Panc1 (cell line): Measurements from ENCODE around the gene FGGY. TPM values are rescaled to one million over a fixed set of nuclear protein-coding genes. Genes with fewer than 3 reads are reported as not detected.

Experiments
- ATAC-seq: fragments of 200-7000 bp; cut with Tn5 transposase; 2 replicates; pipeline ENCODE4 v1.9.1; 2020; ENCODE audit warnings: mild to moderate bottlenecking, moderate library complexity
- BruUV-seq: library from RNA; stranded (reverse); fragments of 400-500 nt; replicated peaks from 2 replicates; lab custom pipeline; 2021; lab: Mats Ljungman, UMichigan
- CTCF ChIA-PET: fragments of 300-600 bp; sonication (Branson Sonifier 250); formaldehyde crosslinking; loops from one replicate; lab custom pipeline; 2022; ENCODE audit warnings: antibody characterized with exemption; lab: Charles Lee
- POLR2A ChIA-PET: fragments of 300-600 bp; sonication (Branson Sonifier 250); formaldehyde crosslinking; loops from one replicate; lab custom pipeline; 2022; ENCODE audit warnings: antibody characterized with exemption; lab: Charles Lee
- DNase-seq: peaks from one replicate; pipeline ENCODE4 v3.0.0-alpha.2; 2010; ENCODE audit warnings: low read depth, low spot score
- H3K27ac ChIP-seq: 2 replicates; pipeline ENCODE4 v1.5.1; 2011; ENCODE audit warnings: mild to moderate bottlenecking, low read length, inconsistent platforms
- H3K27me3 ChIP-seq: fragments of 200-500 bp; sonication (Bioruptor generic); 2 replicates; pipeline ENCODE4 v1.6.0; 2014; ENCODE audit warnings: low read length, inconsistent platforms; ENCODE audit not compliant: control insufficient read depth, insufficient read depth
- H3K36me3 ChIP-seq: fragments of 200-500 bp; sonication (Bioruptor generic); 2 replicates; pipeline ENCODE4 v1.5.1; 2014; ENCODE audit warnings: inconsistent platforms, mild to moderate bottlenecking, low read length, moderate library complexity; ENCODE audit not compliant: control insufficient read depth, insufficient read depth
- H3K4me1 ChIP-seq: 2 replicates; pipeline ENCODE4 v1.5.1; 2011; ENCODE audit warnings: inconsistent platforms, mild to moderate bottlenecking, low read length, moderate library complexity; ENCODE audit not compliant: control insufficient read depth, insufficient read depth
- H3K4me3 ChIP-seq, 2 experiments: 2 replicates each; pipeline ENCODE4 v1.5.1; 2011 to 2012; ENCODE audit warnings: low read depth in 2 of 2, low read length in 2 of 2, mild to moderate bottlenecking in 2 of 2, inconsistent platforms in 1 of 2, moderate library complexity in 1 of 2
- H3K9me3 ChIP-seq: fragments of 200-500 bp; sonication (Bioruptor generic); 2 replicates; pipeline ENCODE4 v1.5.1; 2014; ENCODE audit warnings: low read depth, mild to moderate bottlenecking, inconsistent platforms, low read length, moderate library complexity; ENCODE audit not compliant: control insufficient read depth, insufficient read depth
- CTCF ChIP-seq: fragments of 450-650 bp; IDR thresholded peaks from 2 replicates; pipeline ENCODE4 v1.5.1; 2017; ENCODE audit warnings: mild to moderate bottlenecking
- POLR2AphosphoS5 ChIP-seq: IDR thresholded peaks from 2 replicates; pipeline ENCODE4 v1.6.1; 2012; ENCODE audit warnings: mild to moderate bottlenecking, low read depth, low read length, moderate library complexity
- REST ChIP-seq, 2 experiments: IDR thresholded peaks; 2 replicates each; pipeline ENCODE4 v1.6.1; 2011 to 2012; ENCODE audit warnings: low read depth in 2 of 2, control low read depth in 1 of 2, low read length in 1 of 2, mild to moderate bottlenecking in 1 of 2, moderate library complexity in 1 of 2; ENCODE audit not compliant: insufficient read depth in 1 of 2
- SIN3A ChIP-seq: IDR thresholded peaks from 2 replicates; pipeline ENCODE4 v1.6.1; 2012; ENCODE audit warnings: low read depth, mild to moderate bottlenecking, low read length, moderate library complexity, borderline replicate concordance; ENCODE audit not compliant: insufficient read depth
- TCF7L2 ChIP-seq: IDR thresholded peaks from 2 replicates; pipeline ENCODE4 v1.6.1; 2011; ENCODE audit warnings: mild to moderate bottlenecking, low read depth, low read length, inconsistent platforms
- in situ Hi-C: cut with HindIII; loops from 2 replicates; pipeline ENCODE4 v1.10.0; 2016; ENCODE audit warnings: low sequenced_read_pairs, low pct_unique_long_range_greater_than_20kb
- intact Hi-C: fragments of 100-400 bp; cut with micrococcal nuclease; formaldehyde crosslinking; loops from one replicate; pipeline ENCODE4 v1.10.0; 2022; ENCODE audit not compliant: unreplicated experiment
- total RNA-seq: library from RNA; stranded (reverse); gene quantifications from one replicate; pipeline ENCODE4 v1.2.1, GENCODE V29; 2021; ENCODE audit not compliant: unreplicated experiment

FGGY gene
- total RNA-seq, 1 experiment from 2014 or later: 15.5 TPM

- CTCF ChIA-PET: no interaction called here
Measured at GRCh38 chr1:59499943-59500569, 203.2 kb downstream of the FGGY start.

More at GRCh38 chr1:59499943-59500569, 203.2 kb downstream of the FGGY start:
- POLR2A ChIA-PET: no interaction called here
- Histone ChIP-seq H3K27ac (no peak overlapping the region), H3K9me3 (no peaks in the 10 kb centered on the region), H3K36me3 (no peaks in the 10 kb centered on the region), H3K4me3 (no peak overlapping the region), H3K27me3 (no peaks in the 10 kb centered on the region), H3K4me1 (no peaks in the 10 kb centered on the region)
- no peak for DNase-seq
- BruUV-seq: no TSS peak
- intact Hi-C loops (no loop called here), in situ Hi-C loops (no loop called here)
- TF ChIP-seq REST (IDR thresholded peaks at IDR 0.05; ENCODE audit: insufficient read depth in 1 of 2, low read depth in 2 of 2, low read length in 1 of 2): no peak
- no peak for TF ChIP-seq TCF7L2
- no peak for TF ChIP-seq CTCF
- no peak for TF ChIP-seq SIN3A
- no peak for TF ChIP-seq POLR2AphosphoS5
- no peak for ATAC-seq
